HepG2 (cell line): ENCODE results near the gene GIPC1. TPM values are rescaled to one million over a fixed set of nuclear protein-coding genes. Genes with fewer than 3 reads are reported as not detected.

ENCODE experiments used
- ATAC-seq: fragments of 200-7000 bp; cut with Tn5 transposase; 3 replicates; pipeline ENCODE4 v1.9.1; 2020; ENCODE audit warnings: mild to moderate bottlenecking, moderate library complexity
- BruUV-seq: library from RNA; stranded (reverse); fragments of 400-500 nt; replicated peaks from 2 replicates; lab custom pipeline; 2021; lab: Mats Ljungman, UMichigan
- CTCF ChIA-PET: fragments of 300-600 bp; formaldehyde crosslinking; extraction: SDS; loops from one replicate; lab custom pipeline; 2021; ENCODE audit warnings: low total read pairs, inconsistent platforms, low intra/inter-chr PET ratio; lab: Yijun Ruan, JAX
- POLR2A ChIA-PET: fragments of 350-600 bp; sonication (Branson Sonifier 250); formaldehyde crosslinking; loops from one replicate; lab custom pipeline; 2020; ENCODE audit warnings: antibody characterized with exemption, inconsistent platforms; lab: Yijun Ruan, JAX
- DNase-seq: peaks from one replicate; pipeline ENCODE4 v3.0.0-alpha.2; 2015; ENCODE audit warnings: low spot score
- FAIRE-seq: peaks from 3 replicates; lab custom pipeline; 2011; peaks lifted over from hg19 to GRCh38; lab: Jason Lieb, UNC
- H2AFZ ChIP-seq: one replicate; pipeline ENCODE4 v1.6.1; 2011; ENCODE audit warnings: low read length, inconsistent platforms
- H3K27ac ChIP-seq: fragments of 300-600 bp; 3 replicates; pipeline ENCODE4 v1.8.0; 2011; ENCODE audit warnings: mixed run types, mild to moderate bottlenecking, mixed read lengths, low read length, inconsistent platforms; ENCODE audit not compliant: insufficient read depth; ENCODE audit errors: extremely low read length
- H3K27me3 ChIP-seq, 2 experiments: fragments of 200-600 bp in 1 of 2; 2 replicates in 1 of 2; 3 replicates in 1 of 2; pipeline versions ENCODE4 v1.6.0 to v1.8.0; 2011; ENCODE audit warnings: low read length in 2 of 2, mild to moderate bottlenecking in 2 of 2, moderate library complexity in 2 of 2, inconsistent platforms in 1 of 2; ENCODE audit not compliant: insufficient read depth in 2 of 2, control insufficient read depth in 1 of 2
- H3K36me3 ChIP-seq, 2 experiments: fragments of 200-600 bp in 1 of 2; replicated peaks in 1 of 2; 2 replicates in 1 of 2; 3 replicates in 1 of 2; pipeline versions ENCODE4 v1.5.1 to v1.8.0; 2011; ENCODE audit warnings: low read length in 2 of 2, inconsistent platforms in 1 of 2; ENCODE audit not compliant: insufficient read depth in 2 of 2, control insufficient read depth in 1 of 2
- H3K4me1 ChIP-seq: 2 replicates; pipeline ENCODE4 v1.5.1; 2012; ENCODE audit warnings: low read length, inconsistent platforms; ENCODE audit not compliant: insufficient read depth
- H3K4me2 ChIP-seq: 2 replicates; pipeline ENCODE4 v1.6.0; 2011; ENCODE audit warnings: low read depth, low read length, inconsistent platforms
- H3K4me3 ChIP-seq, 3 experiments: fragments of 200-600 bp in 1 of 3; sonication (generic), shearing (Covaris generic) in 1 of 3; replicated peaks in 1 of 3; 2 replicates each; pipeline ENCODE4 v1.5.1; 2011 to 2016; ENCODE audit warnings: low read length in 3 of 3, inconsistent platforms in 2 of 3, low read depth in 2 of 3, mild to moderate bottlenecking in 2 of 3, control low read depth in 1 of 3, mixed read lengths in 1 of 3; ENCODE audit not compliant: insufficient read depth in 1 of 3
- H3K79me2 ChIP-seq: one replicate; pipeline ENCODE4 v1.6.1; 2011; ENCODE audit warnings: low read length, inconsistent platforms; ENCODE audit not compliant: insufficient read depth
- H3K9ac ChIP-seq: 2 replicates; pipeline ENCODE4 v1.6.0; 2011; ENCODE audit warnings: mild to moderate bottlenecking, low read depth, low read length, inconsistent platforms; ENCODE audit not compliant: insufficient read depth
- H3K9me3 ChIP-seq: 2 replicates; pipeline ENCODE4 v1.5.1; 2012; ENCODE audit warnings: mild to moderate bottlenecking, low read length
- H4K20me1 ChIP-seq: 2 replicates; pipeline ENCODE4 v1.6.0; 2011; ENCODE audit warnings: inconsistent platforms, mild to moderate bottlenecking, low read length, moderate library complexity; ENCODE audit not compliant: insufficient read depth
- HMG20B ChIP-seq: conservative IDR thresholded peaks from 2 replicates; pipeline ENCODE4 v1.6.1; 2016; ENCODE audit warnings: missing genetic modification reagents, missing compliant biosample characterization
- HOXD1 ChIP-seq: sonication (generic); formaldehyde crosslinking; IDR thresholded peaks from 2 replicates; pipeline ENCODE4 v1.5.0; 2020; ENCODE audit warnings: missing genetic modification reagents
- XRCC5 ChIP-seq: fragments of 200-400 bp; formaldehyde crosslinking; optimal IDR thresholded peaks from 2 replicates; pipeline ENCODE3; 2017; ENCODE audit warnings: mild to moderate bottlenecking, low read length
- ZBTB7A ChIP-seq: sonication (generic); formaldehyde crosslinking; IDR thresholded peaks from 2 replicates; pipeline ENCODE4 v1.8.0; 2022; ENCODE audit warnings: mild to moderate bottlenecking, missing genetic modification reagents
- ZNF337 ChIP-seq: sonication (generic); formaldehyde crosslinking; IDR thresholded peaks from 2 replicates; pipeline ENCODE4 v1.5.1; 2020; ENCODE audit warnings: missing genetic modification reagents, low read depth, mild to moderate bottlenecking, borderline replicate concordance
- ZNF501 ChIP-seq: sonication (generic); formaldehyde crosslinking; IDR thresholded peaks from 2 replicates; pipeline ENCODE4 v1.5.1; 2020; ENCODE audit warnings: mild to moderate bottlenecking, moderate library complexity, missing genetic modification reagents
- WGBS: methylation state at CpG from one replicate; pipeline ENCODE4 v1.1.6; 2017; ENCODE audit warnings: low lambda C conversion rate; 5-methylcytosine and 5-hydroxymethylcytosine counted together
- in situ Hi-C: cut with HindIII; loops from 2 replicates; pipeline ENCODE4 v1.10.0; 2017; ENCODE audit warnings: low pct_unique_long_range_greater_than_20kb; ENCODE audit not compliant: extremely low pct_ligation_motif_present
- intact Hi-C: fragments of 100-400 bp; cut with micrococcal nuclease; formaldehyde crosslinking; loops from one replicate; pipeline ENCODE4 v1.10.0; 2022; ENCODE audit not compliant: unreplicated experiment
- polyA plus RNA-seq, 8 experiments: library from polyadenylated mRNA; depleted of rRNA in 3 of 8; stranded (reverse) in 7 of 8; unstranded in 1 of 8; fragments of >200 nt; fragmentation: Illumina TruSeq in 4 of 8; extraction: Trizol in 4 of 8; gene quantifications; 2 replicates each; pipeline versions ENCODE4 v1.2.1 to v1.2.3, GENCODE V29; 2011 to 2016; ENCODE audit warnings: low read depth in 4 of 8, missing spikeins in 1 of 8, mixed read lengths in 1 of 8; ENCODE audit not compliant: insufficient read depth in 1 of 8
- total RNA-seq, 5 experiments: library from RNA; depleted of rRNA; stranded (reverse); fragments of >200 nt; fragmentation: Illumina TruSeq; extraction: Trizol; gene quantifications; 2 replicates each; pipeline ENCODE4 v1.2.3, GENCODE V29; 2016; ENCODE audit warnings: low read depth in 1 of 5
- TF ChIP-seq, protein P1 (sequence below): sonication (generic); formaldehyde crosslinking; IDR thresholded peaks from 2 replicates; pipeline ENCODE4 v1.5.1; 2020; ENCODE audit warnings: mild to moderate bottlenecking, moderate library complexity, missing genetic modification reagents
- TF ChIP-seq, protein P2 (sequence below): fragments of 450-650 bp; IDR thresholded peaks from 2 replicates; pipeline ENCODE4 v1.6.1; 2016
- TF ChIP-seq, protein P3 (sequence below): sonication (generic); formaldehyde crosslinking; IDR thresholded peaks from 2 replicates; pipeline ENCODE4 v1.4.0; 2020; ENCODE audit warnings: mild to moderate bottlenecking, missing genetic modification reagents, borderline replicate concordance
- TF ChIP-seq, protein P4 (sequence below): sonication (generic); IDR thresholded peaks from 2 replicates; pipeline ENCODE4 v1.6.1; 2016; ENCODE audit warnings: low read depth, borderline replicate concordance

The GIPC1 gene
- total and polyA plus RNA-seq, 2 of the 13 experiments (the other 11 are each of a cell fraction or from before 2014, with no cell fraction given): 27.1 to 48.1 TPM

- TF ChIP-seq XRCC5 (no peak), HOXD1 (CRISPR knock-in tag) (no peak)
- TF ChIP-seq, protein P1, sequence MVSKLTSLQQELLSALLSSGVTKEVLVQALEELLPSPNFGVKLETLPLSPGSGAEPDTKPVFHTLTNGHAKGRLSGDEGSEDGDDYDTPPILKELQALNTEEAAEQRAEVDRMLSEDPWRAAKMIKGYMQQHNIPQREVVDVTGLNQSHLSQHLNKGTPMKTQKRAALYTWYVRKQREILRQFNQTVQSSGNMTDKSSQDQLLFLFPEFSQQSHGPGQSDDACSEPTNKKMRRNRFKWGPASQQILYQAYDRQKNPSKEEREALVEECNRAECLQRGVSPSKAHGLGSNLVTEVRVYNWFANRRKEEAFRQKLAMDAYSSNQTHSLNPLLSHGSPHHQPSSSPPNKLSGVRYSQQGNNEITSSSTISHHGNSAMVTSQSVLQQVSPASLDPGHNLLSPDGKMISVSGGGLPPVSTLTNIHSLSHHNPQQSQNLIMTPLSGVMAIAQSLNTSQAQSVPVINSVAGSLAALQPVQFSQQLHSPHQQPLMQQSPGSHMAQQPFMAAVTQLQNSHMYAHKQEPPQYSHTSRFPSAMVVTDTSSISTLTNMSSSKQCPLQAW (CRISPR knock-in tag): no peak
- TF ChIP-seq, protein P2, sequence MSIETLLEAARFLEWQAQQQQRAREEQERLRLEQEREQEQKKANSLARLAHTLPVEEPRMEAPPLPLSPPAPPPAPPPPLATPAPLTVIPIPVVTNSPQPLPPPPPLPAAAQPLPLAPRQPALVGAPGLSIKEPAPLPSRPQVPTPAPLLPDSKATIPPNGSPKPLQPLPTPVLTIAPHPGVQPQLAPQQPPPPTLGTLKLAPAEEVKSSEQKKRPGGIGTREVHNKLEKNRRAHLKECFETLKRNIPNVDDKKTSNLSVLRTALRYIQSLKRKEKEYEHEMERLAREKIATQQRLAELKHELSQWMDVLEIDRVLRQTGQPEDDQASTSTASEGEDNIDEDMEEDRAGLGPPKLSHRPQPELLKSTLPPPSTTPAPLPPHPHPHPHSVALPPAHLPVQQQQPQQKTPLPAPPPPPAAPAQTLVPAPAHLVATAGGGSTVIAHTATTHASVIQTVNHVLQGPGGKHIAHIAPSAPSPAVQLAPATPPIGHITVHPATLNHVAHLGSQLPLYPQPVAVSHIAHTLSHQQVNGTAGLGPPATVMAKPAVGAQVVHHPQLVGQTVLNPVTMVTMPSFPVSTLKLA: no peak
These were observed 60.4 kb downstream of the GIPC1 start (continued) for GRCh38 chr19:14435320-14436050.

GRCh38 chr19:14434543-14435319 is 61.2 kb downstream of the GIPC1 start:
- intact Hi-C loops (no loop called here), in situ Hi-C loops (no loop called here)
- Histone ChIP-seq H4K20me1 (peaks cover 2% of the 10 kb centered on the region; the same call in 1 of the 2 replicates), H3K9ac (peak overlapping the region; percentile 83), H3K36me3 (no peaks in the 10 kb centered on the region; a peak in 1 of 5 replicates), H3K9me3 (no peaks in the 10 kb centered on the region), H3K4me1 (peaks cover 37% of the 10 kb centered on the region), H2AFZ (no peak overlapping the region), H3K27ac (peak overlapping the region; percentile 25), H3K4me3 (peak overlapping the region; percentile 66 to 81 (median 80)), H3K27me3 (no peaks in the 10 kb centered on the region), H3K79me2 (peaks cover 11% of the 10 kb centered on the region), H3K4me2 (peak overlapping the region; percentile 91)
- TSS peak; percentile 43 for BruUV-seq
- CTCF ChIA-PET: no interaction called here
- FAIRE-seq (no peak), ATAC-seq (peak; percentile 79), DNase-seq (peak; percentile 72)
- POLR2A ChIA-PET: interaction anchor here (1.7 kb wide), 1 partner anchor 256 kb away, joined by 3 read pairs; the partner anchor contains the start of gene ZNF333
- WGBS: 15% methylated on average over 8 of the region's 23 CpGs
- TF ChIP-seq ZNF337 (0 out of 2 replicates have a peak, but pooled peaks have one; percentile 40), ZNF501 (CRISPR knock-in tag) (peak; percentile 27; the same call in 1 of the 2 replicates), HMG20B (CRISPR knock-in tag) (no peak), ZBTB7A (CRISPR knock-in tag) (0 out of 2 replicates have a peak, but pooled peaks have one; percentile 15)
- TF ChIP-seq, protein P2: no peak
- TF ChIP-seq, protein P3, sequence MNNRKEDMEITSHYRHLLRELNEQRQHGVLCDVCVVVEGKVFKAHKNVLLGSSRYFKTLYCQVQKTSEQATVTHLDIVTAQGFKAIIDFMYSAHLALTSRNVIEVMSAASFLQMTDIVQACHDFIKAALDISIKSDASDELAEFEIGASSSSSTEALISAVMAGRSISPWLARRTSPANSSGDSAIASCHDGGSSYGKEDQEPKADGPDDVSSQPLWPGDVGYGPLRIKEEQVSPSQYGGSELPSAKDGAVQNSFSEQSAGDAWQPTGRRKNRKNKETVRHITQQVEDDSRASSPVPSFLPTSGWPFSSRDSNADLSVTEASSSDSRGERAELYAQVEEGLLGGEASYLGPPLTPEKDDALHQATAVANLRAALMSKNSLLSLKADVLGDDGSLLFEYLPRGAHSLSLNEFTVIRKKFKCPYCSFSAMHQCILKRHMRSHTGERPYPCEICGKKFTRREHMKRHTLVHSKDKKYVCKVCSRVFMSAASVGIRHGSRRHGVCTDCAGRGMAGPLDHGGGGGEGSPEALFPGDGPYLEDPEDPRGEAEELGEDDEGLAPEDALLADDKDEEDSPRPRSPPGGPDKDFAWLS (CRISPR knock-in tag): 0 out of 2 replicates have a peak, but pooled peaks have one; percentile 68
- TF ChIP-seq, protein P4, sequence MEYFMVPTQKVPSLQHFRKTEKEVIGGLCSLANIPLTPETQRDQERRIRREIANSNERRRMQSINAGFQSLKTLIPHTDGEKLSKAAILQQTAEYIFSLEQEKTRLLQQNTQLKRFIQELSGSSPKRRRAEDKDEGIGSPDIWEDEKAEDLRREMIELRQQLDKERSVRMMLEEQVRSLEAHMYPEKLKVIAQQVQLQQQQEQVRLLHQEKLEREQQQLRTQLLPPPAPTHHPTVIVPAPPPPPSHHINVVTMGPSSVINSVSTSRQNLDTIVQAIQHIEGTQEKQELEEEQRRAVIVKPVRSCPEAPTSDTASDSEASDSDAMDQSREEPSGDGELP: peak; percentile 76; the same call in 1 of the 2 replicates
